K562 (cell line): ENCODE data around the gene PLAAT3. TPM values are rescaled to one million over a fixed set of nuclear protein-coding genes. Genes with fewer than 3 reads are reported as not detected.
"Not testable (repeated sequence)": the region's sequence is repeated elsewhere in the genome, so short reads cannot be mapped to it uniquely, and the experiment has no call there.

Experiments
- ATAC-seq: fragments of 200-7000 bp; cut with Tn5 transposase; 3 replicates; pipeline ENCODE4 v1.9.1; 2020; ENCODE audit warnings: moderate library complexity
- BruUV-seq: library from RNA; stranded (reverse); fragments of 400-500 nt; replicated peaks from 2 replicates; lab custom pipeline; 2021; lab: Mats Ljungman, UMichigan
- CTCF ChIA-PET: fragments of 300-600 bp; formaldehyde crosslinking; extraction: SDS; loops from one replicate; lab custom pipeline; 2021; ENCODE audit warnings: low intra/inter-chr PET ratio; lab: Yijun Ruan, JAX
- POLR2A ChIA-PET: fragments of 300-600, 350-650 bp; sonication (Branson Sonifier 250); formaldehyde crosslinking; extraction: SDS; loops from one replicate; lab custom pipeline; 2021; ENCODE audit warnings: antibody characterized with exemption, inconsistent platforms; lab: Yijun Ruan, JAX
- DNase-seq, 4 experiments: peaks; one replicate each; pipeline versions ENCODE4 v3.0.0 to v3.0.0-alpha.2; 2011 to 2018; ENCODE audit warnings: low spot score in 3 of 4, mixed read lengths in 3 of 4; ENCODE audit errors: extremely low read depth in 1 of 4
- FAIRE-seq: peaks from 2 replicates; lab custom pipeline; 2011; peaks lifted over from hg19 to GRCh38; lab: Jason Lieb, UNC
- H2AFZ ChIP-seq: 2 replicates; pipeline ENCODE4 v1.6.0; 2011; ENCODE audit warnings: low read depth, low read length, control low read depth, inconsistent platforms
- H3K27ac ChIP-seq: fragments of 200-600 bp; 3 replicates; pipeline ENCODE4 v1.8.0; 2011; ENCODE audit warnings: low read depth, mild to moderate bottlenecking, control low read depth, inconsistent platforms, low read length, moderate library complexity, mixed read lengths; ENCODE audit errors: extremely low read depth
- H3K27me3 ChIP-seq, 2 experiments: fragments of 300-600 bp in 1 of 2; 2 replicates in 1 of 2; 3 replicates in 1 of 2; pipeline versions ENCODE4 v1.6.0 to v1.8.0; 2011; ENCODE audit warnings: inconsistent platforms in 2 of 2, low read length in 2 of 2, mild to moderate bottlenecking in 1 of 2, mixed read lengths in 1 of 2, moderate library complexity in 1 of 2; ENCODE audit not compliant: control insufficient read depth in 2 of 2, insufficient read depth in 2 of 2
- H3K36me3 ChIP-seq: fragments of 300-600 bp; 3 replicates; pipeline ENCODE4 v1.8.0; 2011; ENCODE audit warnings: mild to moderate bottlenecking, low read length, inconsistent platforms; ENCODE audit not compliant: control insufficient read depth, insufficient read depth
- H3K4me1 ChIP-seq, 2 experiments: fragments of 200-600 bp in 1 of 2; replicated peaks in 1 of 2; 2 replicates in 1 of 2; 3 replicates in 1 of 2; pipeline versions ENCODE4 v1.5.1 to v1.8.0; 2011; ENCODE audit warnings: inconsistent platforms in 2 of 2, low read length in 2 of 2, mild to moderate bottlenecking in 1 of 2, mixed read lengths in 1 of 2, moderate library complexity in 1 of 2; ENCODE audit not compliant: control insufficient read depth in 2 of 2, insufficient read depth in 2 of 2
- H3K4me2 ChIP-seq: 2 replicates; pipeline ENCODE4 v1.6.1; 2011; ENCODE audit warnings: low read length, control low read depth, inconsistent platforms, mixed read lengths; ENCODE audit not compliant: insufficient read depth
- H3K4me3 ChIP-seq: fragments of 200-600 bp; sonication (generic), shearing (Covaris generic); 2 replicates; pipeline ENCODE4 v1.5.1; 2016; ENCODE audit warnings: control low read depth, inconsistent platforms
- H3K79me2 ChIP-seq: fragments of 200-600 bp; 3 replicates; pipeline ENCODE4 v1.8.0; 2011; ENCODE audit warnings: low read length, inconsistent platforms; ENCODE audit not compliant: control insufficient read depth, insufficient read depth
- H3K9ac ChIP-seq, 2 experiments: 2 replicates each; pipeline versions ENCODE4 v1.6.0 to v1.6.1; 2011; ENCODE audit warnings: low read depth in 2 of 2, low read length in 2 of 2, control low read depth in 1 of 2, inconsistent platforms in 1 of 2, mild to moderate bottlenecking in 1 of 2, mixed read lengths in 1 of 2; ENCODE audit not compliant: insufficient read depth in 1 of 2
- H3K9me1 ChIP-seq: one replicate; pipeline ENCODE4 v1.6.0; 2011; ENCODE audit warnings: inconsistent platforms, mild to moderate bottlenecking, low read length, moderate library complexity; ENCODE audit not compliant: control insufficient read depth, insufficient read depth
- H3K9me3 ChIP-seq: replicated peaks from 2 replicates; pipeline ENCODE4 v1.5.1; 2011; ENCODE audit warnings: low read depth, low read length, inconsistent platforms; ENCODE audit not compliant: control insufficient read depth, insufficient read depth
- H4K20me1 ChIP-seq: replicated peaks from 2 replicates; pipeline ENCODE4 v1.6.1; 2011; ENCODE audit warnings: low read length, inconsistent platforms, mixed read lengths; ENCODE audit not compliant: control insufficient read depth, insufficient read depth
- WGBS: fragments of 100-300 bp; shearing (Covaris generic); methylation state at CpG from one replicate; pipeline ENCODE4 v1.1.6; 2016; ENCODE audit warnings: low coverage, mixed read lengths; ENCODE audit not compliant: insufficient coverage; ENCODE audit errors: missing lambda C conversion rate; 5-methylcytosine and 5-hydroxymethylcytosine counted together
- in situ Hi-C: fragments of 300-500 bp; cut with MboI; formaldehyde crosslinking; loops from 4 replicates; pipeline ENCODE4 v1.15.0; 2018; ENCODE audit warnings: inconsistent platforms, mixed read lengths
- intact Hi-C: fragments of 100-400 bp; cut with micrococcal nuclease; formaldehyde crosslinking; loops from 2 replicates; pipeline ENCODE4 v1.14.2; 2022
- polyA plus RNA-seq, 8 experiments: library from polyadenylated mRNA; depleted of rRNA in 4 of 8; stranded (reverse) in 5 of 8; unstranded in 3 of 8; fragments of >200 nt; fragmentation: Nextera tagmentation in 2 of 8; fragmentation: Illumina TruSeq in 1 of 8; extraction: Ambion mirVana in 2 of 8; extraction: Trizol in 1 of 8; gene quantifications; 2 replicates each; pipeline versions ENCODE4 v1.2.1 to v1.2.3, GENCODE V29; 2011 to 2014; ENCODE audit warnings: inconsistent platforms in 1 of 8, missing spikeins in 1 of 8
- total RNA-seq, 7 experiments: library from RNA; depleted of rRNA in 6 of 7; stranded (reverse); fragments of >200 nt in 6 of 7; fragmentation: Illumina TruSeq in 2 of 7; extraction: Trizol in 2 of 7; gene quantifications; 2 replicates each; pipeline versions ENCODE4 v1.2.1 to v1.2.3, GENCODE V29; 2011 to 2021; ENCODE audit warnings: low replicate concordance in 1 of 7
- TF ChIP-seq, protein P1 (sequence below): fragments of 250-450 bp; sonication (Bioruptor Pico); IDR thresholded peaks from 2 replicates; pipeline ENCODE4 v1.4.0; 2020; ENCODE audit warnings: mild to moderate bottlenecking, moderate library complexity

The PLAAT3 gene
- total and polyA plus RNA-seq, 9 of the 15 experiments (the other 6 are each of a cell fraction or from before 2014, with no cell fraction given) = 0.80 to 2.7 (median 1.4) TPM

DNA sequence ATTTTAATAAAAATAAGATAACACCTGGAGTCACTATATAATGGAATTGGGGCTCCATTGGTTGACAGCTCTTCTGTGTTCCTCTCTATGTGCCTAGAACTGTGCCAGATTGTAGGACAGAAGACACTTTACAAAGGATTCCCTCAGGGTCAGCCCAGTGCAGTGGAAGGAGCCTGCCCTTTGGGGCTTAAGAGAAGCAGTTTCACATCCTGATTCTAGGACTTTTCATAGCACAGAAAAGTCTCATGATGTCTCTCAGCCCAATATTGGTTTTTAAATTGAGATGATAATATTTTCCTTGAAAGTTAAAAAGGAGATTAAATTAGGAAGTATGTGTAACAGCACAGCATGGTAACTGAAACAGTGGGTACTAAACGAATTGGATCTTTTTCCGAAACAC lies 70.5 kb downstream of the PLAAT3 start (continued):
- TF ChIP-seq, protein P1, sequence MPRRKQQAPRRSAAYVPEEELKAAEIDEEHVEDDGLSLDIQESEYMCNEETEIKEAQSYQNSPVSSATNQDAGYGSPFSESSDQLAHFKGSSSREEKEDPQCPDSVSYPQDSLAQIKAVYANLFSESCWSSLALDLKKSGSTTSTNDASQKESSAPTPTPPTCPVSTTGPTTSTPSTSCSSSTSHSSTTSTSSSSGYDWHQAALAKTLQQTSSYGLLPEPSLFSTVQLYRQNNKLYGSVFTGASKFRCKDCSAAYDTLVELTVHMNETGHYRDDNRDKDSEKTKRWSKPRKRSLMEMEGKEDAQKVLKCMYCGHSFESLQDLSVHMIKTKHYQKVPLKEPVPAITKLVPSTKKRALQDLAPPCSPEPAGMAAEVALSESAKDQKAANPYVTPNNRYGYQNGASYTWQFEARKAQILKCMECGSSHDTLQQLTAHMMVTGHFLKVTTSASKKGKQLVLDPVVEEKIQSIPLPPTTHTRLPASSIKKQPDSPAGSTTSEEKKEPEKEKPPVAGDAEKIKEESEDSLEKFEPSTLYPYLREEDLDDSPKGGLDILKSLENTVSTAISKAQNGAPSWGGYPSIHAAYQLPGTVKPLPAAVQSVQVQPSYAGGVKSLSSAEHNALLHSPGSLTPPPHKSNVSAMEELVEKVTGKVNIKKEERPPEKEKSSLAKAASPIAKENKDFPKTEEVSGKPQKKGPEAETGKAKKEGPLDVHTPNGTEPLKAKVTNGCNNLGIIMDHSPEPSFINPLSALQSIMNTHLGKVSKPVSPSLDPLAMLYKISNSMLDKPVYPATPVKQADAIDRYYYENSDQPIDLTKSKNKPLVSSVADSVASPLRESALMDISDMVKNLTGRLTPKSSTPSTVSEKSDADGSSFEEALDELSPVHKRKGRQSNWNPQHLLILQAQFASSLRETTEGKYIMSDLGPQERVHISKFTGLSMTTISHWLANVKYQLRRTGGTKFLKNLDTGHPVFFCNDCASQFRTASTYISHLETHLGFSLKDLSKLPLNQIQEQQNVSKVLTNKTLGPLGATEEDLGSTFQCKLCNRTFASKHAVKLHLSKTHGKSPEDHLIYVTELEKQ (CRISPR knock-in tag) = no peak

GRCh38 chr11:63542506-63542905 lies 71.7 kb downstream of the PLAAT3 start:
- H2AFZ ChIP-seq, CTCF ChIA-PET, H3K9me3 ChIP-seq, H3K4me3 ChIP-seq, BruUV-seq, H3K27ac ChIP-seq, H3K36me3 ChIP-seq, H3K4me2 ChIP-seq, intact Hi-C loops, H3K79me2 ChIP-seq, in situ Hi-C loops, H3K9me1 ChIP-seq, FAIRE-seq, H3K9ac ChIP-seq, DNase-seq, H3K27me3 ChIP-seq, ATAC-seq, H3K4me1 ChIP-seq, H4K20me1 ChIP-seq: not testable (repeated sequence)
- 20% methylated on average over 2 of the region's 2 CpGs for WGBS
- POLR2A ChIA-PET = interaction anchor here (1.2 kb wide), 1 partner anchor 10 kb away, joined by 7 read pairs; no protein-coding TSS in a partner anchor
